ENCODE measurements around the gene MINDY1.

The MINDY1 gene

GRCh38 chr1:150966011-150966410, 40.7 kb downstream of the MINDY1 start:
- no peak for TF ChIP-seq CTCF (IDR thresholded peaks at IDR 0.05)

DNA sequence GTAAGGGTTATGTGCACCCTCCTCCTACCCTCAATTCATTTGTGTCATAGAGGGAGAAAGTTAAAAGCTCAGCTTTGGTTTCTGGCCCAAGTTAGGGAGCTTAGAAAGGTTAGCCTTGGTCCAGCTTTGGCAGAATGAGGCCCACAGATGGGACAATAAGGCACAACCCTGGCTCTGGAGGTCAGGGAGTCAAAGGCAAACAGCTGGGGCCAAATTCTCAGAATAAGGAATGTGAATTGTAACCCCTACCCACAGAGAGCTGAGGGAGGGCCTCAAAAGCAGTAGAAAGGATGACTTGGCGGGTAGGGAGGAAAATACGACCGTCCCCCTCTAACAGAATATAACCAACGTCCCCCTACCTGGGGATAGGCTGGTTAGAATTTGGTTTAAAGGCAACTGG, 41.1 kb downstream of the MINDY1 start:
- no peak for TF ChIP-seq CTCF (IDR thresholded peaks at IDR 0.05)

- TF ChIP-seq CTCF (IDR thresholded peaks at IDR 0.05), result no peak
These were observed 42.6 kb downstream of the MINDY1 start for GRCh38 chr1:150964164-150964489.

GRCh38 chr1:150963321-150964163, 43.2 kb downstream of the MINDY1 start:
- no peak for TF ChIP-seq CTCF (IDR thresholded peaks at IDR 0.05)

GRCh38 chr1:150961756-150962155, 44.9 kb downstream of the MINDY1 start:
- TF ChIP-seq CTCF (IDR thresholded peaks at IDR 0.05), result no peak

GRCh38 chr1:150960646-150961045, 46.1 kb downstream of the MINDY1 start:
- TF ChIP-seq CTCF (IDR thresholded peaks at IDR 0.05), result no peak

DNA sequence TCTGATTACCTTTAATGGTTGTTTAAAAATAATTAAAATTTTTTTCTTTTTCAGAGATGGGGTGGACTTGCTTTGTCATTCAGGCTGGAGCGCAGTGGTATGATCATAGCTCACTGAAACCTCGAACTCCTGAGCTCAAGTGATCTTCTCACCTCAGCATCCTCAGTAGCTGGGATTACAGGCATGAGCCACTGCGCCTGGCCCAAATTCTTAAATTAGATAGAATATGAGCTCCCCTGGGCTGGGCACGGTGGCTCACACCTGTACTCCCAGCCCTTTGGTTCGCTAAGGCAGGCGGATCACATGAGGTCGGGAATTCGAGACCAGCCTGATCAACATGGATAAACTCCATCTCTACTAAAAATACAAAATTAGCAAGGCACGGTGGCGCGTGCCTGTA, 49.0 kb downstream of the MINDY1 start:
- no peak for TF ChIP-seq CTCF (IDR thresholded peaks at IDR 0.05)

GRCh38 chr1:150955280-150955679, 51.4 kb downstream of the MINDY1 start:
- TF ChIP-seq CTCF (IDR thresholded peaks at IDR 0.05), result no peak
